Measurements from ENCODE around the gene SPTBN1. TPM values are rescaled to one million over a fixed set of nuclear protein-coding genes. Genes with fewer than 3 reads are reported as not detected.

The SPTBN1 gene
- total and polyA plus RNA-seq, 2 of the 13 experiments (the other 11 are each of a cell fraction or from before 2014, with no cell fraction given), result 123 to 299 TPM

- TF ChIP-seq ZNF609 (CRISPR knock-in tag; IDR thresholded peaks at IDR 0.05; ENCODE audit: borderline replicate concordance), result no peak; the same call in 1 of the 2 replicates
- no peak; the same call in 1 of the 2 replicates for TF ChIP-seq ZFP90 (CRISPR knock-in tag; IDR thresholded peaks at IDR 0.05; ENCODE audit: borderline replicate concordance)
- TF ChIP-seq ZNF263 (CRISPR knock-in tag; IDR thresholded peaks at IDR 0.05), result peak; percentile 95
- TF ChIP-seq ZNF549 (CRISPR knock-in tag; IDR thresholded peaks at IDR 0.05), result no peak
- 0 out of 2 replicates have a peak, but pooled peaks have one; percentile 62 for TF ChIP-seq ZNF512 (CRISPR knock-in tag; IDR thresholded peaks at IDR 0.05)
- no peak for TF ChIP-seq SNAPC2 (CRISPR knock-in tag; IDR thresholded peaks at IDR 0.05)
- no peak for TF ChIP-seq HOXA7 (CRISPR knock-in tag; IDR thresholded peaks at IDR 0.05)
- TF ChIP-seq, protein P1, sequence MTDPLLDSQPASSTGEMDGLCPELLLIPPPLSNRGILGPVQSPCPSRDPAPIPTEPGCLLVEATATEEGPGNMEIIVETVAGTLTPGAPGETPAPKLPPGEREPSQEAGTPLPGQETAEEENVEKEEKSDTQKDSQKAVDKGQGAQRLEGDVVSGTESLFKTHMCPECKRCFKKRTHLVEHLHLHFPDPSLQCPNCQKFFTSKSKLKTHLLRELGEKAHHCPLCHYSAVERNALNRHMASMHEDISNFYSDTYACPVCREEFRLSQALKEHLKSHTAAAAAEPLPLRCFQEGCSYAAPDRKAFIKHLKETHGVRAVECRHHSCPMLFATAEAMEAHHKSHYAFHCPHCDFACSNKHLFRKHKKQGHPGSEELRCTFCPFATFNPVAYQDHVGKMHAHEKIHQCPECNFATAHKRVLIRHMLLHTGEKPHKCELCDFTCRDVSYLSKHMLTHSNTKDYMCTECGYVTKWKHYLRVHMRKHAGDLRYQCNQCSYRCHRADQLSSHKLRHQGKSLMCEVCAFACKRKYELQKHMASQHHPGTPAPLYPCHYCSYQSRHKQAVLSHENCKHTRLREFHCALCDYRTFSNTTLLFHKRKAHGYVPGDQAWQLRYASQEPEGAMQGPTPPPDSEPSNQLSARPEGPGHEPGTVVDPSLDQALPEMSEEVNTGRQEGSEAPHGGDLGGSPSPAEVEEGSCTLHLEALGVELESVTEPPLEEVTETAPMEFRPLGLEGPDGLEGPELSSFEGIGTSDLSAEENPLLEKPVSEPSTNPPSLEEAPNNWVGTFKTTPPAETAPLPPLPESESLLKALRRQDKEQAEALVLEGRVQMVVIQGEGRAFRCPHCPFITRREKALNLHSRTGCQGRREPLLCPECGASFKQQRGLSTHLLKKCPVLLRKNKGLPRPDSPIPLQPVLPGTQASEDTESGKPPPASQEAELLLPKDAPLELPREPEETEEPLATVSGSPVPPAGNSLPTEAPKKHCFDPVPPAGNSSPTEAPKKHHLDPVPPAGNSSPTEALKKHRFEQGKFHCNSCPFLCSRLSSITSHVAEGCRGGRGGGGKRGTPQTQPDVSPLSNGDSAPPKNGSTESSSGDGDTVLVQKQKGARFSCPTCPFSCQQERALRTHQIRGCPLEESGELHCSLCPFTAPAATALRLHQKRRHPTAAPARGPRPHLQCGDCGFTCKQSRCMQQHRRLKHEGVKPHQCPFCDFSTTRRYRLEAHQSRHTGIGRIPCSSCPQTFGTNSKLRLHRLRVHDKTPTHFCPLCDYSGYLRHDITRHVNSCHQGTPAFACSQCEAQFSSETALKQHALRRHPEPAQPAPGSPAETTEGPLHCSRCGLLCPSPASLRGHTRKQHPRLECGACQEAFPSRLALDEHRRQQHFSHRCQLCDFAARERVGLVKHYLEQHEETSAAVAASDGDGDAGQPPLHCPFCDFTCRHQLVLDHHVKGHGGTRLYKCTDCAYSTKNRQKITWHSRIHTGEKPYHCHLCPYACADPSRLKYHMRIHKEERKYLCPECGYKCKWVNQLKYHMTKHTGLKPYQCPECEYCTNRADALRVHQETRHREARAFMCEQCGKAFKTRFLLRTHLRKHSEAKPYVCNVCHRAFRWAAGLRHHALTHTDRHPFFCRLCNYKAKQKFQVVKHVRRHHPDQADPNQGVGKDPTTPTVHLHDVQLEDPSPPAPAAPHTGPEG (CRISPR knock-in tag; IDR thresholded peaks at IDR 0.05), result no peak
- TF ChIP-seq EED (CRISPR knock-in tag; IDR thresholded peaks at IDR 0.05), result peak; percentile 65; the same call in 1 of the 2 replicates
- peak; percentile 8 for TF ChIP-seq ZNF776 (CRISPR knock-in tag; IDR thresholded peaks at IDR 0.05)
Measured at GRCh38 chr2:54455563-54456361, at the start of gene SPTBN1 (continued).
